H9 (cell line): Measurements from ENCODE around the gene RRP36. TPM values are rescaled to one million over a fixed set of nuclear protein-coding genes. Genes with fewer than 3 reads are reported as not detected.

ENCODE experiments used
- DNase-seq: peaks from one replicate; pipeline ENCODE4 v3.0.0-alpha.2; 2017
- H2AFZ ChIP-seq: one replicate; pipeline ENCODE4 v1.6.1; 2013; ENCODE audit warnings: mild to moderate bottlenecking, low read length, control low read depth, moderate library complexity
- H2AK5ac ChIP-seq: 2 replicates; pipeline ENCODE4 v1.6.1; 2013; ENCODE audit warnings: low read length, control low read depth, mixed read lengths; ENCODE audit not compliant: insufficient read length
- H2BK120ac ChIP-seq: one replicate; pipeline ENCODE4 v1.6.1; 2013; ENCODE audit warnings: low read depth, mild to moderate bottlenecking, low read length, control low read depth, inconsistent platforms; ENCODE audit not compliant: poor library complexity, severe bottlenecking
- H2BK12ac ChIP-seq: 2 replicates; pipeline ENCODE4 v1.6.1; 2013; ENCODE audit warnings: low read length, control low read depth, mixed read lengths, low read depth; ENCODE audit not compliant: insufficient read length
- H2BK15ac ChIP-seq: 2 replicates; pipeline ENCODE4 v1.6.1; 2013; ENCODE audit warnings: low read depth, low read length, control low read depth
- H2BK20ac ChIP-seq: one replicate; pipeline ENCODE4 v1.6.1; 2013; ENCODE audit warnings: low read depth, mild to moderate bottlenecking, low read length, control low read depth, inconsistent platforms; ENCODE audit not compliant: poor library complexity, severe bottlenecking
- H2BK5ac ChIP-seq: 2 replicates; pipeline ENCODE4 v1.6.1; 2013; ENCODE audit warnings: low read length, control low read depth, mixed read lengths; ENCODE audit not compliant: insufficient read length
- H3K14ac ChIP-seq: 2 replicates; pipeline ENCODE4 v1.6.1; 2013; ENCODE audit warnings: low read length, control low read depth; ENCODE audit not compliant: insufficient read depth
- H3K18ac ChIP-seq: 2 replicates; pipeline ENCODE4 v1.6.1; 2013; ENCODE audit warnings: low read depth, mild to moderate bottlenecking, mixed read lengths, low read length, control low read depth; ENCODE audit not compliant: insufficient read length
- H3K23ac ChIP-seq: 2 replicates; pipeline ENCODE4 v1.6.1; 2013; ENCODE audit warnings: low read length, control low read depth, mixed read lengths, low read depth; ENCODE audit not compliant: insufficient read length
- H3K23me2 ChIP-seq: 2 replicates; pipeline ENCODE4 v1.6.1; 2013; ENCODE audit warnings: low read depth, mild to moderate bottlenecking, mixed read lengths, low read length, control low read depth; ENCODE audit not compliant: insufficient read length, poor library complexity, severe bottlenecking
- H3K27ac ChIP-seq: 2 replicates; pipeline ENCODE4 v1.5.1; 2013; ENCODE audit warnings: low read length, control low read depth, mixed read lengths, low read depth; ENCODE audit not compliant: insufficient read length
- H3K27me3 ChIP-seq: 2 replicates; pipeline ENCODE4 v1.6.1; 2013; ENCODE audit warnings: low read length, control low read depth, inconsistent platforms; ENCODE audit not compliant: insufficient read depth
- H3K4ac ChIP-seq: 2 replicates; pipeline ENCODE4 v1.6.1; 2013; ENCODE audit warnings: low read depth, mild to moderate bottlenecking, control low read depth, inconsistent platforms, low read length, moderate library complexity
- H3K4me1 ChIP-seq: 2 replicates; pipeline ENCODE4 v1.6.1; 2013; ENCODE audit warnings: low read length, control low read depth, inconsistent platforms; ENCODE audit not compliant: insufficient read depth
- H3K4me2 ChIP-seq: 2 replicates; pipeline ENCODE4 v1.6.1; 2013; ENCODE audit warnings: low read length, control low read depth, mixed read lengths; ENCODE audit not compliant: insufficient read length, insufficient read depth
- H3K56ac ChIP-seq: 2 replicates; pipeline ENCODE4 v1.6.1; 2013; ENCODE audit warnings: low read depth, mild to moderate bottlenecking, mixed read lengths, low read length, control low read depth; ENCODE audit not compliant: insufficient read length
- H3K79me1 ChIP-seq: 2 replicates; pipeline ENCODE4 v1.6.1; 2013; ENCODE audit warnings: low read depth, mild to moderate bottlenecking, moderate library complexity, low read length, control low read depth, inconsistent platforms; ENCODE audit not compliant: insufficient read depth, poor library complexity, severe bottlenecking
- H3K79me2 ChIP-seq: 2 replicates; pipeline ENCODE4 v1.6.1; 2013; ENCODE audit warnings: low read length, control low read depth, inconsistent platforms; ENCODE audit not compliant: insufficient read depth
- H3K9ac ChIP-seq: 2 replicates; pipeline ENCODE4 v1.6.1; 2013; ENCODE audit warnings: low read length, control low read depth, mixed read lengths; ENCODE audit not compliant: insufficient read length; ENCODE audit errors: extremely low read depth
- H3K9me3 ChIP-seq: one replicate; pipeline ENCODE4 v1.6.1; 2013; ENCODE audit warnings: low read depth, low read length, inconsistent platforms; ENCODE audit not compliant: control insufficient read depth
- H3T11ph ChIP-seq: one replicate; pipeline ENCODE4 v1.6.1; 2013; ENCODE audit warnings: mild to moderate bottlenecking, low read length, control low read depth, inconsistent platforms
- H4K20me1 ChIP-seq: one replicate; pipeline ENCODE4 v1.6.1; 2013; ENCODE audit not compliant: control insufficient read depth, insufficient read length, insufficient read depth
- H4K5ac ChIP-seq: 2 replicates; pipeline ENCODE4 v1.6.1; 2013; ENCODE audit warnings: low read depth, mild to moderate bottlenecking, mixed read lengths, low read length, control low read depth; ENCODE audit not compliant: insufficient read length
- H4K8ac ChIP-seq: replicated peaks from 2 replicates; pipeline ENCODE4 v1.6.1; 2013; ENCODE audit warnings: low read length, control low read depth, mixed read lengths, low read depth; ENCODE audit not compliant: insufficient read length
- H4K91ac ChIP-seq: 2 replicates; pipeline ENCODE4 v1.6.1; 2013; ENCODE audit warnings: low read depth, mild to moderate bottlenecking, moderate library complexity, mixed read lengths, low read length, control low read depth; ENCODE audit not compliant: insufficient read length
- H3K27ac Mint-ChIP-seq, 3 experiments: 2 replicates in 2 of 3; 3 replicates in 1 of 3; pipeline ENCODE4 v1.8.0; 2020 to 2021; ENCODE audit warnings: mixed read lengths in 3 of 3, mild to moderate bottlenecking in 1 of 3, moderate library complexity in 1 of 3
- H3K27me3 Mint-ChIP-seq: 2 replicates; pipeline ENCODE4 v1.8.0; 2021; ENCODE audit warnings: low read depth, mild to moderate bottlenecking, moderate library complexity, mixed read lengths
- H3K36me3 Mint-ChIP-seq, 3 experiments: 2 replicates in 2 of 3; 3 replicates in 1 of 3; pipeline ENCODE4 v1.8.0; 2020 to 2021; ENCODE audit warnings: low read depth in 3 of 3, mixed read lengths in 3 of 3; ENCODE audit not compliant: insufficient read depth in 1 of 3
- H3K4me1 Mint-ChIP-seq, 2 experiments: 2 replicates each; pipeline ENCODE4 v1.8.0; 2020; ENCODE audit warnings: mixed read lengths in 2 of 2
- H3K4me3 Mint-ChIP-seq, 2 experiments: 2 replicates in 1 of 2; 3 replicates in 1 of 2; pipeline ENCODE4 v1.8.0; 2020 to 2021; ENCODE audit warnings: mild to moderate bottlenecking in 2 of 2, mixed read lengths in 2 of 2, moderate library complexity in 1 of 2
- H3K9me3 Mint-ChIP-seq, 2 experiments: 2 replicates in 1 of 2; 3 replicates in 1 of 2; pipeline ENCODE4 v1.8.0; 2020; ENCODE audit warnings: mild to moderate bottlenecking in 2 of 2, mixed read lengths in 2 of 2, moderate library complexity in 1 of 2
- CTCF ChIP-seq: fragments of 200-600 bp; sonication (generic); conservative IDR thresholded peaks from 3 replicates; pipeline ENCODE4 v1.8.0; 2021; ENCODE audit warnings: antibody characterized with exemption, mild to moderate bottlenecking
- WGBS: extraction: QIAGEN DNeasy Blood & Tissue Kit; methylation state at CpG from one replicate; pipeline ENCODE4 v1.1.7; 2013; ENCODE audit warnings: missing lambda C conversion rate, low lambda C conversion rate, mixed read lengths; ENCODE audit not compliant: insufficient read length; ENCODE audit errors: extremely low coverage; 5-methylcytosine and 5-hydroxymethylcytosine counted together
- total RNA-seq: library from RNA; stranded (reverse); gene quantifications from 2 replicates; pipeline ENCODE4 v1.2.1, GENCODE V29; 2021

RRP36 gene
- total RNA-seq, 1 experiment from 2014 or later: 117 TPM

- Histone ChIP-seq H3K27me3 (no peaks in the 10 kb centered on the region), H2AK5ac (no peak overlapping the region), H3K14ac (no peak overlapping the region), H3K9me3 (no peaks in the 10 kb centered on the region), H4K8ac (no peak overlapping the region), H3K4me1 (peaks cover 2% of the 10 kb centered on the region; the same call in 1 of the 2 replicates), H2BK5ac (no peak overlapping the region), H3K18ac (no peak overlapping the region), H2BK12ac (no peak overlapping the region), H3K56ac (no peak overlapping the region), H2BK15ac (no peak overlapping the region), H3K23ac (no peak overlapping the region), H3K4ac (no peak overlapping the region), H4K91ac (no peak overlapping the region), H4K20me1 (no peaks in the 10 kb centered on the region), H3K27ac (no peak overlapping the region), H2BK20ac (no peak overlapping the region), H2AFZ (no peak overlapping the region), H3K79me1 (no peaks in the 10 kb centered on the region), H3K9ac (no peak overlapping the region), H4K5ac (no peak overlapping the region), H3K4me2 (peak overlapping the region; percentile 73), H3K23me2 (peaks cover 6% of the 10 kb centered on the region), H3K79me2 (peaks cover 11% of the 10 kb centered on the region; the same call in 1 of the 2 replicates), H2BK120ac (no peak overlapping the region), H3T11ph (no peak overlapping the region)
- H3K27me3 Mint-ChIP-seq: no peaks in the 10 kb centered on the region
- DNase-seq: no peak
- TF ChIP-seq CTCF: no peak
- H3K36me3 Mint-ChIP-seq: peaks cover 26 to 69% (median 68%) of the 10 kb centered on the region in 3 experiments; a peak in 6 of 7 replicates
- WGBS: no CpG with 5 or more reads among the region's 6 CpGs
- peak overlapping the region; percentile 92 to 97 for H3K4me3 Mint-ChIP-seq
- H3K9me3 Mint-ChIP-seq: no peaks in the 10 kb centered on the region; a peak in 1 of 5 replicates
- peak overlapping the region in 1 of 3 experiments; percentile 4; a peak in 1 of 7 replicates for H3K27ac Mint-ChIP-seq
- peaks cover 22 to 33% of the 10 kb centered on the region in 2 experiments for H3K4me1 Mint-ChIP-seq
Measured at GRCh38 chr6:43012364-43012763, 9.1 kb upstream of the RRP36 start.
